ES-I3 (cell line): ENCODE results near the gene ZHX3.

Experiments used
- H3K36me3 ChIP-seq: 2 replicates; pipeline ENCODE4 v1.6.1; 2013; ENCODE audit warnings: mild to moderate bottlenecking, low read length, control low read depth, moderate library complexity; ENCODE audit not compliant: insufficient read depth
- H3K4me1 ChIP-seq: 2 replicates; pipeline ENCODE4 v1.6.1; 2013; ENCODE audit warnings: mild to moderate bottlenecking, control low read depth, low read length; ENCODE audit not compliant: insufficient read depth
- H3K9ac ChIP-seq: 2 replicates; pipeline ENCODE4 v1.6.1; 2013; ENCODE audit warnings: low read depth, mild to moderate bottlenecking, low read length, moderate library complexity
- H3K9me3 ChIP-seq: 2 replicates; pipeline ENCODE4 v1.6.1; 2013; ENCODE audit warnings: mild to moderate bottlenecking, low read length, moderate library complexity; ENCODE audit not compliant: control insufficient read depth, insufficient read depth

Gene ZHX3

GRCh38 chr20:41358230-41358629, 40.7 kb upstream of the ZHX3 start:
- Histone ChIP-seq H3K9ac (no peak overlapping the region), H3K9me3 (no peaks in the 10 kb centered on the region), H3K36me3 (no peaks in the 10 kb centered on the region), H3K4me1 (no peaks in the 10 kb centered on the region)

GRCh38 chr20:41357424-41358163, 40.1 kb upstream of the ZHX3 start:
- H3K36me3 ChIP-seq, result no peaks in the 10 kb centered on the region
- no peaks in the 10 kb centered on the region for H3K4me1 ChIP-seq
- no peaks in the 10 kb centered on the region for H3K9me3 ChIP-seq
- H3K9ac ChIP-seq, result no peak overlapping the region

GRCh38 chr20:41356951-41357350, 39.4 kb upstream of the ZHX3 start:
- H3K9me3 ChIP-seq, result no peaks in the 10 kb centered on the region
- no peak overlapping the region for H3K9ac ChIP-seq
- H3K4me1 ChIP-seq, result no peaks in the 10 kb centered on the region
- no peaks in the 10 kb centered on the region for H3K36me3 ChIP-seq

GRCh38 chr20:41355598-41356203, 38.2 kb upstream of the ZHX3 start:
- Histone ChIP-seq H3K9ac (no peak overlapping the region), H3K4me1 (no peaks in the 10 kb centered on the region), H3K36me3 (no peaks in the 10 kb centered on the region), H3K9me3 (no peaks in the 10 kb centered on the region)

GRCh38 chr20:41355192-41355591, 37.7 kb upstream of the ZHX3 start:
- Histone ChIP-seq H3K9ac (no peak overlapping the region), H3K36me3 (no peaks in the 10 kb centered on the region), H3K4me1 (no peaks in the 10 kb centered on the region), H3K9me3 (no peaks in the 10 kb centered on the region)

GRCh38 chr20:41353530-41353929, 36.0 kb upstream of the ZHX3 start:
- Histone ChIP-seq H3K4me1 (no peaks in the 10 kb centered on the region), H3K9me3 (no peaks in the 10 kb centered on the region), H3K36me3 (no peaks in the 10 kb centered on the region), H3K9ac (no peak overlapping the region)

- no peaks in the 10 kb centered on the region for H3K4me1 ChIP-seq
- H3K9me3 ChIP-seq, result no peaks in the 10 kb centered on the region
- no peaks in the 10 kb centered on the region for H3K36me3 ChIP-seq
- no peak overlapping the region for H3K9ac ChIP-seq
Observed at GRCh38 chr20:41352666-41353065, 35.1 kb upstream of the ZHX3 start.

- H3K9me3 ChIP-seq, result no peaks in the 10 kb centered on the region
- 0 out of 2 replicates have a peak, but pooled peaks cover 3% of the 10 kb centered on the region for H3K4me1 ChIP-seq
- H3K9ac ChIP-seq, result no peak overlapping the region
- no peaks in the 10 kb centered on the region for H3K36me3 ChIP-seq
Observed at GRCh38 chr20:41352106-41352505, 34.6 kb upstream of the ZHX3 start.

GRCh38 chr20:41350408-41350962, 33.0 kb upstream of the ZHX3 start:
- no peak overlapping the region for H3K9ac ChIP-seq
- no peaks in the 10 kb centered on the region for H3K36me3 ChIP-seq
- 0 out of 2 replicates have a peak, but pooled peaks cover 3% of the 10 kb centered on the region for H3K4me1 ChIP-seq
- H3K9me3 ChIP-seq, result no peaks in the 10 kb centered on the region

- no peaks in the 10 kb centered on the region for H3K36me3 ChIP-seq
- 0 out of 2 replicates have a peak, but pooled peaks cover 3% of the 10 kb centered on the region for H3K4me1 ChIP-seq
- no peak overlapping the region for H3K9ac ChIP-seq
Observed at GRCh38 chr20:41349943-41350342, 32.4 kb upstream of the ZHX3 start.

GRCh38 chr20:41349266-41349665, 31.7 kb upstream of the ZHX3 start:
- 0 out of 2 replicates have a peak, but pooled peaks cover 3% of the 10 kb centered on the region for H3K4me1 ChIP-seq
- H3K9me3 ChIP-seq, result no peaks in the 10 kb centered on the region
- no peaks in the 10 kb centered on the region for H3K36me3 ChIP-seq
- no peak overlapping the region for H3K9ac ChIP-seq

More at GRCh38 chr20:41349943-41350342, 32.4 kb upstream of the ZHX3 start:
- no peaks in the 10 kb centered on the region for H3K9me3 ChIP-seq

- H3K9me3 ChIP-seq, result no peaks in the 10 kb centered on the region
- H3K4me1 ChIP-seq, result 0 out of 2 replicates have a peak, but pooled peaks cover 3% of the 10 kb centered on the region
- H3K9ac ChIP-seq, result no peak overlapping the region
- no peaks in the 10 kb centered on the region for H3K36me3 ChIP-seq
Observed at GRCh38 chr20:41348430-41349172, 31.1 kb upstream of the ZHX3 start.

GRCh38 chr20:41347523-41348429, 30.2 kb upstream of the ZHX3 start:
- Histone ChIP-seq H3K36me3 (no peaks in the 10 kb centered on the region), H3K9me3 (no peaks in the 10 kb centered on the region), H3K9ac (no peak overlapping the region), H3K4me1 (0 out of 2 replicates have a peak, but pooled peaks cover 3% of the 10 kb centered on the region)

GRCh38 chr20:41345729-41346067, 28.2 kb upstream of the ZHX3 start:
- no peaks in the 10 kb centered on the region for H3K9me3 ChIP-seq
- H3K36me3 ChIP-seq, result no peaks in the 10 kb centered on the region
- no peak overlapping the region for H3K9ac ChIP-seq
- peaks cover 3% of the 10 kb centered on the region; the same call in 1 of the 2 replicates for H3K4me1 ChIP-seq
